ENCODE results near the gene SPINT2. TPM values are rescaled to one million over a fixed set of nuclear protein-coding genes. Genes with fewer than 3 reads are reported as not detected.
A peak's percentile ranks its signal among the peaks of the same experiment; 100 is the strongest.
"Not testable (repeated sequence)": the region's sequence is repeated elsewhere in the genome, so short reads cannot be mapped to it uniquely, and the experiment has no call there.

SPINT2 gene
- total RNA-seq, 4 donors from 2014 or later: 14.3 to 30.6 (median 24.0) TPM

DNA sequence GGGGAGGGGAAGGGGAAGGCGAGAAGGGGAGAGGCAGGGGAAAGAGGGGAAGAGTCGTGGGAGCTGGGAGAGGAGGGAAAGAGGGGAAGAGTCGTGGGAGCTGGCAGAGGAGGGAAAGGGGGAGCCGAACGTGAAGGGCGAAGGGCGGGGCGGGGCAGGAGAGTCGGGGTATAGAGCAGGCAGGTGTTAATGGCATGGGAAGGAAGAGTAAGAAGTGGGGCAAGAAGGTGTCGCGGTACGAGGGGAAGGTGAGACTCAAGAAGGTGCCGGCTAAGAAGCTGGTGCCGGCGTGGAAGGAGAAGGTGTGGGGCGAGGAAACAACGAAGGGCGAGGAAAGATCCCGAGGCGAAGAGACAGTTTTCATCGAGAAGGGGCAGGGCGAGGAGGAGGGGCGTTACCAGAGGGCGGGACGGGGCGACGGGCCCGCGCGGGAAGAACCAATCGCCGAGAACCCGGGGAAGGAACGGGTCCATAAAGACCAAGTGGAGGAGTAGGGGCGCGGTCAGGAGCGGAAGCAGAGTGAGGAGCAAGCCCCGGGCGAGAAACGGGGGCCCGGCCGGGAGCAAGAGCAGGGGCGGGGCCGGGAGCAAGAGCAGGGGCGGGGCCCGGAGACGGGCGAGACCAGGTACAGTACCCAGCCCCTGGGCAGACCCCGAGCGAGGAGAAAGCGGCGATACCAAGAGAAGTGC, 71.7 kb downstream of the SPINT2 start:
- DNase-seq (ENCODE audit: low spot score) (peak; percentile 78), ATAC-seq (ENCODE audit: low FRiP score) (peak; percentile 91)
- TF ChIP-seq, protein P1, sequence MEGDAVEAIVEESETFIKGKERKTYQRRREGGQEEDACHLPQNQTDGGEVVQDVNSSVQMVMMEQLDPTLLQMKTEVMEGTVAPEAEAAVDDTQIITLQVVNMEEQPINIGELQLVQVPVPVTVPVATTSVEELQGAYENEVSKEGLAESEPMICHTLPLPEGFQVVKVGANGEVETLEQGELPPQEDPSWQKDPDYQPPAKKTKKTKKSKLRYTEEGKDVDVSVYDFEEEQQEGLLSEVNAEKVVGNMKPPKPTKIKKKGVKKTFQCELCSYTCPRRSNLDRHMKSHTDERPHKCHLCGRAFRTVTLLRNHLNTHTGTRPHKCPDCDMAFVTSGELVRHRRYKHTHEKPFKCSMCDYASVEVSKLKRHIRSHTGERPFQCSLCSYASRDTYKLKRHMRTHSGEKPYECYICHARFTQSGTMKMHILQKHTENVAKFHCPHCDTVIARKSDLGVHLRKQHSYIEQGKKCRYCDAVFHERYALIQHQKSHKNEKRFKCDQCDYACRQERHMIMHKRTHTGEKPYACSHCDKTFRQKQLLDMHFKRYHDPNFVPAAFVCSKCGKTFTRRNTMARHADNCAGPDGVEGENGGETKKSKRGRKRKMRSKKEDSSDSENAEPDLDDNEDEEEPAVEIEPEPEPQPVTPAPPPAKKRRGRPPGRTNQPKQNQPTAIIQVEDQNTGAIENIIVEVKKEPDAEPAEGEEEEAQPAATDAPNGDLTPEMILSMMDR (IDR thresholded peaks at IDR 0.05): no peak

DNA sequence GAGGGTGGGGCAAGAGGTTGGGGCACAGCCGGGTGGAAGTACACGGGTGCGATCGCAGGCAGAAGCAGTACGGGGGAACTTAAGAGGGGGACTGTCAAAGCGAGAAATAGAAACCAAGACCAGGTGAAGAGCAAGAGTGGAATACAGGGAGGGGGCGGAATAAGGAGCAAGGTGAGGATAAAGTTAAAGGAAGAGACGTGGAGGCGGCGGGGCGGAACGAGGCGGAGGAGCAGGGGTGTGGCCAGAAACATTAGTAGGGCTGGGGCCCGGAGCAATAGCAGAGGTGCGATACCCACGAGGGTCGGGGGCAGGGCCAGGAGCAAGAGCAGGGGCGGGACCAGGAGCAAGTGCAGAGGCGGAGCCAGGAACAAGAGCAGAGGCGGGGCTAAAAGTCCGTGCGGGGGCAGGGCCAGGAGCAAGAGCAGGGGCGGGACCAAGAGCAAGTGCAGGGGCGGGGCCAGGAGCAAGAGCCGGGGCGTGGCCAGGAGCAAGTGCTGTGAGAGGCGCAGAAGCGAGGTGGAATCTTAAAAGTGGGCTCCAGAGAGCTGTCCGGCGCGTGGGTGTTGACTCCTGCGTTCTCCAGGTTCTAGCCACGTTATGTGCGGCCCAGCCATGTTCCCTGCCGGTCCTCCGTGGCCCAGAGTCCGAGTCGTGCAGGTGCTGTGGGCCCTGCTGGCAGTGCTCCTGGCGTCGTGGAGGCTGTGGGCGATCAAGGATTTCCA, 72.4 kb downstream of the SPINT2 start:
- peak; percentile 85 for ATAC-seq (ENCODE audit: low FRiP score)
- TF ChIP-seq, protein P1 (IDR thresholded peaks at IDR 0.05): no peak
- DNase-seq (ENCODE audit: low spot score): peak; percentile 85

DNA sequence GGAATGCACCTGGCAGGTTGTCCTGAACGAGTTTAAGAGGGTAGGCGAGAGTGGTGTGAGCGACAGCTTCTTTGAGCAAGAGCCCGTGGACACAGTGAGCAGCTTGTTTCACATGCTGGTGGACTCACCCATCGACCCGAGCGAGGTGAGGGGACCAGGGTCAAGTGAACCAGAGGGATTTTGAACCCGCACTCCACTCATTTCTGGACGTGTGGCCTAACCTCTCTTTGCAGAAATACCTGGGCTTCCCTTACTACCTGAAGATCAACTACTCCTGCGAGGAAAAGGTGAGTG, 72.9 kb downstream of the SPINT2 start:
- ATAC-seq (ENCODE audit: low FRiP score): no peak
- DNase-seq (ENCODE audit: low spot score): no peak
- TF ChIP-seq, protein P1 (IDR thresholded peaks at IDR 0.05): no peak

DNA sequence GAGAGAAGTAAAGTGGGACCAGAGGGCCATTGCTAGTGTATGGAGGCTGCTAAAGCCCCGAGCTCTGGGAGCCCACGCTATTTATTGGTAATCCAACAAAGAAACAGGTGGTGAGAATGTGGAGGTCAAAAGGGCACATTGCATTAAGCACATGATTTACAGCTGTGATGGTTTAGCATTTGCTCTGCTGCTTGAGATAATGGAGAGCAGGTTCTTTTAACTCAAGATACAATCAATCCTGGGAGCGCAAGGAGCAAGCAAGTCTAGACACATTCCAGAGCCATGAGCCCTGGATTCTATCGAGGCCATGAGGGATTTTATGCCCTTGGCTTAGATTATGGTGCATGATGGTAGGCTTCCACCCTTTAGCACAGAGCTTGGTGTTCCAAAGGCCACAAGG, 74.6 kb downstream of the SPINT2 start:
- not testable (repeated sequence) for DNase-seq (ENCODE audit: low spot score); ATAC-seq (ENCODE audit: low FRiP score)

DNA sequence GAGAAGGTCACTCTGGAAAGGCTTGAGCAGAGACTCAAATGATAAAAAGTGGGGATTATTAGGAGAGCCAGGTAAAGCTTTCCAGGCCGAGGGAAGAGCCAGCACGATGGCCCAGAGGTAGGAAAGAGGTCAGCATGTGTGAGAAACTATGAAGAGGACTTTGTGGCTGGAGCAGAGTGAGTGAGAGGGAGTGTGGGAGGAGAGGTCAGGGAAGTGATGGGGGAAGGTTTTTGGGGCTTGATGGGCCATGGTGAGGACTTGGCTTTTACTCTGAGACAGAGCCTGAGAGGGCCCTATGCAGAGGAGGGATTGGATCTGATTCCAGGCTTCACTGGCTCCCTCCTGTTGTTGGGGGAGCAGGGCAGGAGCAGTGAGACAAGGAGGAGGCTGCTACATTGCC, 76.6 kb downstream of the SPINT2 start:
- no peak for ATAC-seq (ENCODE audit: low FRiP score)
- no peak for DNase-seq (ENCODE audit: low spot score)
- TF ChIP-seq, protein P1 (IDR thresholded peaks at IDR 0.05): no peak

Small RNAs within 50 kb of the gene (small RNA-seq; reads per million reads assigned to genes)
- gene RF00019: not detected

Other genes starting within 250 kb of the SPINT2 start
- gene DPF1, start 40.4 kb upstream of the SPINT2 start, total RNA-seq: not detected
- gene PPP1R14A, start 8.2 kb upstream of the SPINT2 start, total RNA-seq: 100 to 1,000 TPM in 2 of 4 donors, 10 to 100 TPM in 2; 61.8 to 258 (median 118) TPM
- gene C19orf33, start 39.7 kb downstream of the SPINT2 start, total RNA-seq: 10 to 100 TPM; 28.8 to 76.9 (median 47.2) TPM
- gene YIF1B, start 51.4 kb downstream of the SPINT2 start, total RNA-seq: 10 to 100 TPM; 26.2 to 52.8 (median 31.4) TPM
- gene KCNK6, start 55.3 kb downstream of the SPINT2 start, total RNA-seq: 10 to 100 TPM in 1 of 4 donors, 1 to 10 TPM in 3; 4.1 to 11.4 (median 7.2) TPM
- gene CATSPERG, start 71.3 kb downstream of the SPINT2 start, total RNA-seq: 1 to 10 TPM; 2.8 to 6.6 (median 4.3) TPM
- 100 to 1,000 TPM; 177 to 505 (median 425) TPM for gene PSMD8, start 110.0 kb downstream of the SPINT2 start, total RNA-seq
- not detected for gene GGN, start 123.5 kb downstream of the SPINT2 start, total RNA-seq
- under 1 TPM in 3 of 4 donors, not detected in 1; 0.44 to 0.93 (median 0.84) TPM for gene SPRED3, start 124.1 kb downstream of the SPINT2 start, total RNA-seq
- gene FAM98C, start 138.5 kb downstream of the SPINT2 start, total RNA-seq: 10 to 100 TPM in 3 of 4 donors, 1 to 10 TPM in 1; 7.4 to 22.7 (median 10.6) TPM
- gene RASGRP4, start 161.6 kb downstream of the SPINT2 start, total RNA-seq: 10 to 100 TPM in 2 of 4 donors, 1 to 10 TPM in 2; 5.8 to 27.6 (median 8.9) TPM
- 1 to 10 TPM; 1.9 to 3.6 (median 3.3) TPM for gene RYR1, start 169.1 kb downstream of the SPINT2 start, total RNA-seq

Data from omental fat pad (tissue), 4 donors.